ENCODE data around the gene KDSR. TPM values are rescaled to one million over a fixed set of nuclear protein-coding genes. Genes with fewer than 3 reads are reported as not detected.
A peak's percentile ranks its signal among the peaks of the same experiment; 100 is the strongest.

The KDSR gene
- total and polyA plus RNA-seq, 12 donors: 9.4 to 41.6 (median 32.8) TPM

- no peak for ATAC-seq
- Histone ChIP-seq H3K27ac (no peak overlapping the region), H3K27me3 (no peaks in the 10 kb centered on the region), H3K4me3 (no peak overlapping the region), H3K36me3 (no peaks in the 10 kb centered on the region), H3K9me3 (no peaks in the 10 kb centered on the region), H3K4me1 (peaks cover 3 to 72% (median 57%) of the 10 kb centered on the region in 9 donors)
- no peak for TF ChIP-seq CTCF (IDR thresholded peaks at IDR 0.05)
- intact Hi-C loops (cut with DNase I): loop anchor here in 3 of 10 donors (10.0 kb wide), 2 partner anchors 47 to 77 kb away; no protein-coding TSS in a partner anchor
- 68 to 91% methylated on average over 8 of the region's 8 CpGs for WGBS, 2 donors
- DNase-seq: no peak
These were observed 55.6 kb downstream of the KDSR start for GRCh38 chr18:63311118-63312018.

GRCh38 chr18:63309422-63309821 lies 57.6 kb downstream of the KDSR start:
- TF ChIP-seq CTCF (IDR thresholded peaks at IDR 0.05): no peak
- intact Hi-C loops (cut with DNase I): no loop called here
- no peak overlapping the region for H3K4me3 ChIP-seq
- no peak for ATAC-seq
- WGBS, 2 donors: 91 to 93% methylated on average over 5 of the region's 5 CpGs
- no peaks in the 10 kb centered on the region for H3K9me3 ChIP-seq
- peaks cover 3 to 59% (median 38%) of the 10 kb centered on the region in 9 donors for H3K4me1 ChIP-seq
- no peak for DNase-seq
- no peaks in the 10 kb centered on the region for H3K36me3 ChIP-seq
- H3K27me3 ChIP-seq: no peaks in the 10 kb centered on the region
- H3K27ac ChIP-seq: no peak overlapping the region

- H3K27ac ChIP-seq: peak overlapping the region in 9 of 10 donors; percentile 7 to 69 (median 45)
- H3K9me3 ChIP-seq: no peaks in the 10 kb centered on the region
- H3K27me3 ChIP-seq: no peaks in the 10 kb centered on the region
- no peaks in the 10 kb centered on the region for H3K36me3 ChIP-seq
- DNase-seq (peak in 1 of 2 donors; percentile 16), ATAC-seq (peak in 6 of 8 donors; percentile 54 to 85 (median 72))
- H3K4me3 ChIP-seq: peak overlapping the region in 1 of 10 donors; percentile 5
- no peak for TF ChIP-seq CTCF (IDR thresholded peaks at IDR 0.05)
- 51 to 58% methylated on average over 2 of the region's 2 CpGs for WGBS, 2 donors
- H3K4me1 ChIP-seq: peaks cover 0 to 58% (median 40%) of the 10 kb centered on the region in 9 donors
- intact Hi-C loops (cut with DNase I): no loop called here
These were observed 59.3 kb downstream of the KDSR start for GRCh38 chr18:63307551-63308200.

GRCh38 chr18:63306819-63307550 lies 60.0 kb downstream of the KDSR start:
- peaks cover 0 to 63% (median 47%) of the 10 kb centered on the region in 9 donors for H3K4me1 ChIP-seq

More at GRCh38 chr18:63306819-63307550, 60.0 kb downstream of the KDSR start:
- Histone ChIP-seq H3K36me3 (no peaks in the 10 kb centered on the region), H3K9me3 (no peaks in the 10 kb centered on the region), H3K27me3 (no peaks in the 10 kb centered on the region), H3K27ac (peak overlapping the region in 9 of 10 donors; percentile 7 to 69 (median 45)), H3K4me3 (no peak overlapping the region)
- DNase-seq (no peak), ATAC-seq (no peak)
- intact Hi-C loops (cut with DNase I): no loop called here
- WGBS, 2 donors: 80 to 85% methylated on average over 7 of the region's 7 CpGs
- TF ChIP-seq CTCF (IDR thresholded peaks at IDR 0.05): no peak
